HT1080 (cell line): ENCODE results near the gene KRTAP3-1. TPM values are rescaled to one million over a fixed set of nuclear protein-coding genes. Genes with fewer than 3 reads are reported as not detected.
"Not testable (repeated sequence)": the region's sequence is repeated elsewhere in the genome, so short reads cannot be mapped to it uniquely, and the experiment has no call there.

Experiments
- DNase-seq: peaks from one replicate; pipeline ENCODE4 v3.0.0-alpha.2; 2015; ENCODE audit warnings: low read depth
- polyA plus RNA-seq, 2 experiments: library from polyadenylated mRNA; depleted of rRNA; stranded (reverse); fragments of >200 nt; gene quantifications; 2 replicates each; pipeline ENCODE4 v1.2.3, GENCODE V29; 2015
- total RNA-seq: library from RNA; depleted of rRNA; stranded (reverse); fragments of >200 nt; shearing (Covaris generic); gene quantifications from 2 replicates; pipeline ENCODE4 v1.2.3, GENCODE V29; 2014; rRNA removed

KRTAP3-1 gene
- not detected in 2 replicates for total RNA-seq
- polyA plus RNA-seq (2015; cell fraction: cytosol; rRNA removed): not detected in 2 replicates
- polyA plus RNA-seq (2015; cell fraction: nucleus; rRNA removed): not detected in 2 replicates

GRCh38 chr17:41008811-41009210 is at the start of gene KRTAP3-1:
Gene KRTAP3-1 (minus strand): TSS chr17:41009128. CDS start chr17:41009074, 54 bp downstream.
- no peak for DNase-seq

DNA sequence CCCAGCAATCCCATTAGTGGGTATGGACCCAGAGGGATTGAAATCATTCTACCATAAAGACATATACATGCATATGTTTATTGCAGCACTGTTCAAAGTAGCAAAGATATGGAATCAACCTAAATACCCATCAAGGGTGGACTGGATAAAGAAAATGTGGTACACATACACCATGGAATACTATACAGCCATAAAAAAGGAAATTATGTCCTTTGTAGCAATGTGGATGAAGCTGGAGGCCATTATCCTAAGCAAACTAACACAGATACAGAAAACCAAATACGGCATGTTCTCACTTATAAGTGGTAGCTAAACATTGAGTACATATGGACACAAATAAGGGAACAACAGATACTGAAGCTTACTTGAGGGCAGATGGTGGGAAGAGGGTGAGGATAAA is 48.6 kb upstream of the KRTAP3-1 start:
- no peak for DNase-seq

DNA sequence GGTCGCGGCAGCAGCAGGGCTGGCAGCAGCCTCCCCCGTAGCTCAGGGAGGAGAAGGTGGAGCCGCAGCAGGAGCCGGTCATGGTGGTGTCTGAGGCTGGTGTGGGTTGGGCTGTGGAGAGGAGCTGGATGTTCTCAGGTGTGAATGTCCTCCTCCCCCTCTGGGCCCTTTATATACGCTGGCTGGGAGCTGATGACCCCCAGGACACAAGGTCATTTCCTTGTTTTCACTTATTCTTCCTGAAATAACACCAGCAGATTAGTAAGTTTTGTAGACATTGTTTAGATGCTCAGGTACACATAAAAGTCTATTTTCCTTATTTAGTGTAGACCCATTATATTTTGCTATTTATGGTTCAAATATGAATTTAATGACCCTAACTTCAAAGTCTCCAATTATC is 46.2 kb upstream of the KRTAP3-1 start, which contains the start of gene KRTAP2-2:
Gene KRTAP2-2, minus strand, starts transcription at position 101 of the 400 bp plus-strand sequence. Its CDS starts 19 bp downstream, at position 82.
- DNase-seq: not testable (repeated sequence)

DNA sequence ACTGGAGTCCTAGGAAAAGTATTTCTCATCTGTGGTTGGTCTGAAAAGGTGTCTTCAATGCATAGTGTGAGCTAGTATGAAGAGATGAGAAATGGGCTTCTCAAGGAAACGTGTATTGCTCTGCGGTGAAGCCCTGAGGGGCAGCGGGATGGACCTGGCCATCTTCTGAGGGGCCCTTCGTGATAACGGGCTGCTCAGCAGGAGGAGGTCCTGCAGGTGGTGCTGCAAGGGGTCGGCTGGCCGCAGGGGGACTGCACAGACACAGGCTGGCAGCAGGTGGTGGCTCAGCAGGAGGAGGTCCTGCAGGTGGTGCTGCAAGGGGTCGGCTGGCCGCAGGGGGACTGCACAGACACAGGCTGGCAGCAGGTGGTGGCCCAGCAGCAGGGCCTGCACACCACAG is 45.6 kb upstream of the KRTAP3-1 start:
- DNase-seq: not testable (repeated sequence)

- no peak for DNase-seq
Observed at GRCh38 chr17:41054025-41054424, 45.1 kb upstream of the KRTAP3-1 start.

DNA sequence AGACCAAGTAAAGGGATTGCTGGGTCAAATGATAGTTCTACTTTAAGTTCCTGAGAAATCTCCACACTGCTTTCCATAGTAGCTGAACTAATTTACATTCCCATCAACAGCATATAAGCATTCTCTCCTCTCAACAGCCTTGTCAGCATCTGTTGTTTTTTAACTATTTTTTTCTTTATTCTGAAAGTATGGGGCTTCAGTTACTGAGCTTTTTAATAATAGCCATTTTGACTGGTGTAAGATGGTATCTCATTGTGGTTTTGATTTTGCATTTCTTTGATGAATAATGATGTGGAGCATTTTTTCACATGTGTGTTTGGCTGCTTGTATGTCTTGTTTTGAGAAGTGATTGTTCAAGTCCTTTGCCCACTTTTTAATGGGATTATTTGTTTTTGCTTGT is 43.6 kb upstream of the KRTAP3-1 start:
- DNase-seq: no peak

DNA sequence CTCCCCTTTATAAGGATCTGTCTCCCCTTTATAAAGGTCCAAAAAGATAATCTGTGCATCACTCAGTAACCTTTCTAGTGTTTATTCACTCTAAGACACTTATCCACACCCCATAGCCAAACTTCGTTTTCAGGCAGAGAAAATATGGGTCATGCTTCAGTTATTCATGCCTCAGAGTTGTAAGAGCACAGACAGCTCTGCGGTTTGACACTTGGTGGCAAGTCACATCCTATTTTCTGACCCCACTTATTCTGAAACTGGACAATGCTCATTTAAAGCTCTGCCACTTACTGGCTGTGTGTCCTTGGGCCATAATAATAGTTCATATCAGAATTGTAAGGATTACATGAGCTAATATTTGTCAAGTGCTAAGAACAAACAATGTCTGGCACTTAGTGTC is 40.2 kb upstream of the KRTAP3-1 start:
- DNase-seq: peak; percentile 68

DNA sequence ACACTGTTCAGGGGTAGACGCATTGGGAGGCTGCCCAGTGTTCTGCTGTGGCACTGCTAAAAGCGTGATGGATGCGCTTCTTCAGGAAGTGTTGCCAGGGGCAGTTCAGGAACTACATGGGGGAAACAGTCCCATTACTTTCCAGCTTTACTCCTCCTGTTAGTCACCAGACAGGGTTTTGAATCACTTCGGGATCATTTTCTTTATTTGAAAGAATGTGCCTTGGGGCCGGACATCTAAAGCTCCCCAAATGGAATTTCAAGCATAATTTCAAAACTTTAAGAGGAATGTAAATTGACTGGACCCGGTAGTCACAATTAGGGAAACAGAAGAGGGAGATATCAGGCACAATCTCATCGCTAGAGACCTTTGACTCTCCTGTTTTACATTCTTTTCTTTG is 39.5 kb upstream of the KRTAP3-1 start:
- peak; percentile 26 for DNase-seq

DNA sequence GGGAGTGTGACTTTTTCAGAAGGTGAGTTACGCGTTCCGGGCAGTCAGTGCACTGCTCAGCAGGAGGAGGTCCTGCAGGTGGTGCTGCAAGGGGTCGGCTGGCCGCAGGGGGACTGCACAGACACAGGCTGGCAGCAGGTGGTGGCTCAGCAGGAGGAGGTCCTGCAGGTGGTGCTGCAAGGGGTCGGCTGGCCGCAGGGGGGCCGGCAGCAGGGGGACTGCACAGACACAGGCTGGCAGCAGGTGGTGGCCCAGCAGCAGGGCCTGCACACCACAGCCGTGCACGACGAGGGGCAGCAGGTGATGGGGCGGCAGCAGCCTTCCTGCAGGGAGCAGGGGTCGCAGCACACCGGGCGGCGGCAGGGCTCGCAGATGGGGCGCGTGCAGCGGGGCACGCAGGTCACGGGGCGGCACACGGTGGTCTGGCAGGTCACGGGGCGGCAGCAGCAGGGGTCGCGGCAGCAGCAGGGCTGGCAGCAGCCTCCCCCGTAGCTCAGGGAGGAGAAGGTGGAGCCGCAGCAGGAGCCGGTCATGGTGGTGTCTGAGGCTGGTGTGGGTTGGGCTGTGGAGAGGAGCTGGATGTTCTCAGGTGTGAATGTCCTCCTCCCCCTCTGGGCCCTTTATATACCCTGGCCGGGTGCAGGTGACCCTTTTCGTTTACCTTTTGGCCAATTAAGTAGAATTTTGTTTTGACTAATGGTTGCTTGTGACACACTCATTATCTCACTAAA is 38.0 kb upstream of the KRTAP3-1 start, which contains the start of gene KRTAP2-1:
Gene KRTAP2-1, minus strand, starts transcription at position 582 of the 731 bp plus-strand sequence. Its CDS starts 49 bp downstream, at position 533.
- DNase-seq: not testable (repeated sequence)

DNA sequence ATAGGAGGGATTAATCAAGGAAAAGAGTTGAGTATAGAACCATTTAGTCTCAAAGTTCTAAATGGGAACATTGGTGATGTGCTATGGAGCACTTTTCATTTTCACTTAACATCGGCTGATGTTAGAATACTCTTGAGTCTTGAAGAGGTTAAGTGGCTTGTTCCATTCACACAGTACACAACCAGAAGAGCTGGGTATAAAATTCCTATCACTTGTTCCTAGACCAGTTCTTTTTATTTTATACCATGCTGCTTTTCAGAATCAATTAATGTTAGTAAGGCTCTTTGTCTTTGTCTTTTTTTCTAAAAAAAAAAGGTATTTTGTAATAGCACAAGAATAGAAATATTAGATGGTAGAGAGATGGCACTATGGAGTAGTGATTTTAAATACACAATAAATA is 34.0 kb upstream of the KRTAP3-1 start:
- DNase-seq: no peak

DNA sequence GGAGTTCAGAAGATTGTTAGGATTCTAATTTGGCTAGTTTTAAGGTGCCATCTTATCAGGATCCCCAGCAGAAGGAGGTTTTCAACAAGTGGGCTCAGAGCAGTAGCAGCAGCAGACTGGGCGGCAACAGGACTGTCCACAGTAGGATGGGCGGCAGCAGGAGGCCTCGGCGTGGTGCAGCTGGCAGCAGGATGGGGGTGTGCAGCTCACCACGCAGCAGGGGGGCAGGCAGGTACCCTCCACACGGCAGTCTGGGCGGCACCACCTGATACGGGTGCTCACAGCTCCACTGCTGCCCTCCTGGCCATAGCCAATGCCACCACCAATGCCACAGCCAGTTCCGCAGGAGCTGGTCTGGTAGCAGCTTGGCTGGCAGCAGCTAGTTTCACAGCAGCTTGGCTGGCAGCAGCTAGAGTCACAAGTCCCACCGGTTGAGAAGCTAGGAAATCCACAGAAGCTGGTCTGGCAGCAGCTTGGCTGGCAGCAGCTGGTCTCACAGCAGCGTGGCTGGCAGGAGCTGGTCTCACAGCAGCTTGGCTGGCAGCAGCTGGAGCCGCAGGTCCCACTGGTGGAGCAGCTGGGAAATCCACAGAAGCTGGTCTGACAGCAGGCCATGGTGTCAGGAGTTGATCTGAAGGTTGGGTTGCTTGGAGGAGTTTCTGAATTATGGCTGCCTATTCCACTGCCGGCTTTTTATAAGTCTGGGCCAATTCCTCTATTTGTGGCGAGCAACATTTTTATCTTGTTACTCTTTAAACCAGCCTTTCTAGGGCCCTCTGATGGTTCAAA is 32.0 kb upstream of the KRTAP3-1 start, which contains the start of gene KRTAP1-1:
Gene KRTAP1-1, minus strand, starts transcription at position 668 of the 789 bp plus-strand sequence. Its CDS starts 53 bp downstream, at position 615.
- not testable (repeated sequence) for DNase-seq

- DNase-seq: no peak
Observed at GRCh38 chr17:41037853-41038350, 29.0 kb upstream of the KRTAP3-1 start.

DNA sequence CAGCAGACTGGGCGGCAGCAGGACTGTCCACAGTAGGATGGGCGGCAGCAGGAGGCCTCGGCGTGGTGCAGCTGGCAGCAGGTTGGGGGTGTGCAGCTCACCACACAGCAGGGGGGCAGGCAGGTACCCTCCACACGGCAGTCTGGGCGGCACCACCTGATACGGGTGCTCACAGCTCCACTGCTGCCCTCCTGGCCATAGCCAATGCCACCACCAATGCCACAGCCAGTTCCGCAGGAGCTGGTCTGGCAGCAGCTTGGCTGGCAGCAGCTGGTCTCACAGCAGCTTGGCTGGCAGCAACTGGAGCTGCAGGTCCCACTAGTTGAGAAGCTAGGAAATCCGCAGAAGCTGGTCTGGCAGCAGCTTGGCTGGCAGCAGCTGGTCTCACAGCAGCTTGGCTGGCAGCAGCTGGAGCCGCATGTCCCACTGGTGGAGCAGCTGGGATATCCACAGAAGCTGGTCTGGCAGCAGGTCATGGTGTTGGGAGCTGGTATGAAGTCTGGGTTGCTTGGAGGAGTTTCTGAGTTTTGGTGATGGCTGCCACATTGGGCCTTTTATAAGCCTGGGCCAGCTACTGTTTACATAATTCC is 25.5 kb upstream of the KRTAP3-1 start, which contains the start of gene KRTAP1-3:
Gene KRTAP1-3, minus strand, starts transcription at position 529 of the 590 bp plus-strand sequence. Its CDS starts 53 bp downstream, at position 476.
- DNase-seq: not testable (repeated sequence)

DNA sequence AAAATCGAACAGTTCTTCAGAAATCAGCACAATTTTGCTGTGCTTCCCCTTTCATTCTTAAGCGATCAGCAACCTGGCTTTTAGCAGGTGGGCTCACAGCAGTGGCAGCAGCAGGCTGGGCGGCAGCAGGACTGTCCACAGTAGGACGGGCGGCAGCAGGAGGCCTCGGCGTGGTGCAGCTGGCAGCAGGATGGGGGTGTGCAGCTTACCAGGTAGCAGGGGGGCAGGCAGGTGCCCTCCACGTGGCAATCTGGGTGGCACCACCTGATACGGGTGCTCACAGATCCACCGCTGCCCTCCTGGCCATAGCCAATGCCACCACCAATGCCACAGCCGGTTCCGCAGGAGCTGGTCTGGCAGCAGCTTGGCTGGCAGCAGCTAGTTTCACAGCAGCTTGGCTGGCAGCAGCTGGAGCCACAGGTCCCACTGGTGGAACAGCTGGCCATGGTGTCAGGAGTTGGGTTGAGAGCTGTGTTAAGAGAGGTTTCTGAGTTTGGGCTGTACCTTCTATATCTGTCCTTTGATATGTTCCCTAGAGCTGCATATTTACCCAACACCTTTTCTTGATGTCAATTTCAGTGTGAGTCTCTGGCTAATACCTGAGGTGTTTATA is 20.8 kb upstream of the KRTAP3-1 start, which contains the start of gene KRTAP1-4:
Gene KRTAP1-4, minus strand, starts transcription at position 563 of the 613 bp plus-strand sequence. Its CDS starts 117 bp downstream, at position 446.
- DNase-seq: no peak

DNA sequence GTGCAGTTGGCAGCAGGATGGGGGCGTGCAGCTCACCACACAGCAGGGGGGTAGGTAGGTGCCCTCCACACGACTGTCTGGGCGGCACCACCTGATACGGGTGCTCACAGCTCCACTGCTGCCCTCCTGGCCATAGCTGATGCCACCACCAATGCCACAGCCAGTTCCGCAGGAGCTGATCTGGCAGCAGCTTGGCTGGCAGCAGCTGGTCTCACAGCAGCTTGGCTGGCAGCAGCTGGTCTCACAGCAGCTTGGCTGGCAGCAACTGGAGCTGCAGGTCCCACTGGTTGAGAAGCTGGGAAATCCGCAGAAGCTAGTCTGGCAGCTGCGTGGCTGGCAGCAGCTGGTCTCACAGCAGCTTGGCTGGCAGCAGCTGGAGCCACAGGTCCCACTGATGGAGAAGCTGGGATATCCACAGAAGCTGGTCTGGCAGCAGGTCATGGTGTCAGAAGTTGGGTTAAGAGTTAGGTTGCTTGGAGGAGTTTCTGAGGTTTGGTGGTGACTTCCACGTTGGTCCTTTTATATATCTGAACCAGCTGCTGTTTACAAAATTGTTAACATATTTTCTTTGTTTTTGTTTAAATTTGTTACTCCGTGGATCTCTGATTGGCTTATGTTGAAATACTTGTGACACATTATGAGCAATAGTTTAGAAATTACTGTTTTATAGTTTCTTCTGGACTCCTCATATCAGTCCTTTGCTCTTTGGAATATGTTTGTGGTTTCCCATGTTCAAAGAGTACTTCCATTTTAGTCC is 18.0 kb upstream of the KRTAP3-1 start, which contains the start of gene KRTAP1-5:
Gene KRTAP1-5, minus strand, starts transcription at position 494 of the 757 bp plus-strand sequence. Its CDS starts 53 bp downstream, at position 441.
- no peak for DNase-seq

DNA sequence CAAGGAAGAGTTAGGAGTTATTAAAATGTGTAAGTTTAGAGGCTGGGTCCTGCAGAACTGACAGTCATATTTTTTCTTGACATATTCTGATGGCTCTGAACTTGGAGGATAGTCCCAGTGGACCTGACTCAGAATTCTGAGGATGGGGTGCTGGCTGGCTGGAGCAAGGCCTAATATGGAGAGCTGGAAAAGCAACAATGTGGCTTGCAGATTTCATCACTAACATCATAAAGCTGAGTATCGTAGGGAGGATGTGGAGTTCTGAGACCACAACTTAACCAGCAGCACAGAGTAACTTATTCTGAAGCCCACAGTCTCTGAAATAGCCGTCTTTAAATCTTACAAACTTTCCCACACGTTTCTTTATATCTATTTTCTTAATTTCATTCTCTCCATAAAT is 15.8 kb upstream of the KRTAP3-1 start:
- no peak for DNase-seq

DNA sequence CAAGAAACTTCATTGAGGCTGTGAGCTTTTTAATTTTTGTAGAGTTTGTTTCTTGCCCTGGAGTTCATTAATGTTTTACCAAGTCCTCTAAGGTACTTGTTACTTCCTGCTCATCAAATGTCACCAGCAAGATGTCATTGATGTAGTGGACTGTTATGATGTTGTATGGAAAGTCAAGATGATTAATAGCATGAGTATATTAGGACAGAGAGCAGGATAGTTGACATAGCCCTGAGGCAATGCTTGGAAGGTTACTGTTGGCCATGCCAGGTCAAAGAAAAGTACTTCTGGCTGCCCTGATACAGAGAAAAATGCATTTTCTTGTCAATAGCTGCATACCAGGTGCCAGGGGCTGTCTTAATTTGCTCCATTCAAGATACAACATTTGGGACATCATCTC is 11.4 kb upstream of the KRTAP3-1 start:
- DNase-seq: no peak

GRCh38 chr17:41019415-41019814 is 10.5 kb upstream of the KRTAP3-1 start:
- DNase-seq: no peak

GRCh38 chr17:41018541-41018940 is 9.6 kb upstream of the KRTAP3-1 start:
- no peak for DNase-seq
